Testis (tissue), 3 donors: ENCODE data around the gene FARS2. TPM values are rescaled to one million over a fixed set of nuclear protein-coding genes. Genes with fewer than 3 reads are reported as not detected.

Experiments used
- DNase-seq: peaks from one replicate; pipeline ENCODE4 v3.0.0-alpha.2; 2019
- H3K27ac ChIP-seq, 2 donors: fragments of 200-600 bp; sonication (generic); one replicate each; pipeline ENCODE4 v1.5.1; 2019
- H3K27me3 ChIP-seq: fragments of 200-600 bp; sonication (generic); one replicate; pipeline ENCODE4 v1.5.1; 2019
- H3K36me3 ChIP-seq: fragments of 200-600 bp; sonication (generic); one replicate; pipeline ENCODE4 v1.5.1; 2017; ENCODE audit warnings: low read depth; ENCODE audit errors: missing control alignments
- H3K4me1 ChIP-seq: fragments of 200-600 bp; sonication (generic); one replicate; pipeline ENCODE4 v1.5.1; 2019
- H3K4me3 ChIP-seq, 2 donors: fragments of 200-600 bp; sonication (generic); one replicate each; pipeline ENCODE4 v1.5.1; 2017 to 2019
- H3K9me3 ChIP-seq: fragments of 200-600 bp; sonication (generic); one replicate; pipeline ENCODE4 v1.5.1; 2017
- POLR2A ChIP-seq: fragments of 450-650 bp; IDR thresholded peaks from one replicate; pipeline ENCODE4 v1.6.1; 2017; ENCODE audit warnings: antibody characterized with exemption, mild to moderate bottlenecking, moderate library complexity
- WGBS, 2 donors: methylation state at CpG; one replicate each; pipeline ENCODE4 v1.1.5; 2018; 5-methylcytosine and 5-hydroxymethylcytosine counted together
- intact Hi-C: fragments of 100-400 bp; cut with DNase I; formaldehyde crosslinking; loops from one replicate; pipeline ENCODE4 v1.15.1; 2023; ENCODE audit warnings: low total_unique reads
- polyA plus RNA-seq: library from polyadenylated mRNA; stranded (reverse); fragments of 350-450 nt; fragmentation: Illumina TruSeq; extraction: RNeasy Lipid Tissue Mini Kit (QIAGEN cat#74804); gene quantifications from one replicate; pipeline ENCODE4 v1.2.3, GENCODE V29; 2014; ENCODE audit warnings: low read depth, low replicate concordance; ENCODE audit not compliant: insufficient read depth
- total RNA-seq, 2 donors: library from RNA; depleted of rRNA; stranded (reverse); fragments of >200 nt; gene quantifications; one replicate each; pipeline ENCODE4 v1.2.3, GENCODE V29; 2016
- TF ChIP-seq, protein P1 (sequence below), 3 experiments: fragments of 450-650 bp in 2 of 3; fragments of 200-600 bp in 1 of 3; sonication (generic) in 1 of 3; IDR thresholded peaks; one replicate each; pipeline ENCODE4 v1.5.1; 2016 to 2019; ENCODE audit warnings: antibody characterized with exemption in 3 of 3, mild to moderate bottlenecking in 2 of 3, moderate library complexity in 1 of 3

The FARS2 gene
- total and polyA plus RNA-seq, 3 donors from 2014 or later: 15.4 to 26.8 (median 22.1) TPM

DNA sequence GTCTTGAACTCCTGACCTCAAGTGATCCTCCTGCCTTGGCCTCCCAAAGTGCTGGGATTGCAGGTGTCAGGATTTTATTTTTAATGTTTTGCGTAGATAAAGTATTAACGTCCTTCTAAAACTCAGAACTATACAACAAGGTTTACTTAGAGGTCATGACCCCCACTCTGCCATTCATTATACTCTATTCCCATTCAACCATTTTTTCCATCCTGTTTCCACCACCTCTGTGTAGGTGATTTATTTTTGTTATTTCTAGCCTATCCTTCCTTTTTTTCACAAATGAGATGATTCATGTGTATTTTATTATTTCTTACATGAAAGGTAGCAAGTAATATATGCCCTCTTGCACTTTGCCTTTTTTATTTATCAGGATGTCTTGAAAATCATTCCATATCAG, 138.1 kb downstream of the FARS2 start:
- no peak for DNase-seq
- intact Hi-C loops: no loop called here
- H3K4me3 ChIP-seq: no peak overlapping the region
- no peaks in the 10 kb centered on the region for H3K36me3 ChIP-seq
- no peaks in the 10 kb centered on the region for H3K4me1 ChIP-seq
- no peaks in the 10 kb centered on the region for H3K27me3 ChIP-seq
- H3K27ac ChIP-seq: no peak overlapping the region
- no peak for TF ChIP-seq POLR2A
- TF ChIP-seq, protein P1, sequence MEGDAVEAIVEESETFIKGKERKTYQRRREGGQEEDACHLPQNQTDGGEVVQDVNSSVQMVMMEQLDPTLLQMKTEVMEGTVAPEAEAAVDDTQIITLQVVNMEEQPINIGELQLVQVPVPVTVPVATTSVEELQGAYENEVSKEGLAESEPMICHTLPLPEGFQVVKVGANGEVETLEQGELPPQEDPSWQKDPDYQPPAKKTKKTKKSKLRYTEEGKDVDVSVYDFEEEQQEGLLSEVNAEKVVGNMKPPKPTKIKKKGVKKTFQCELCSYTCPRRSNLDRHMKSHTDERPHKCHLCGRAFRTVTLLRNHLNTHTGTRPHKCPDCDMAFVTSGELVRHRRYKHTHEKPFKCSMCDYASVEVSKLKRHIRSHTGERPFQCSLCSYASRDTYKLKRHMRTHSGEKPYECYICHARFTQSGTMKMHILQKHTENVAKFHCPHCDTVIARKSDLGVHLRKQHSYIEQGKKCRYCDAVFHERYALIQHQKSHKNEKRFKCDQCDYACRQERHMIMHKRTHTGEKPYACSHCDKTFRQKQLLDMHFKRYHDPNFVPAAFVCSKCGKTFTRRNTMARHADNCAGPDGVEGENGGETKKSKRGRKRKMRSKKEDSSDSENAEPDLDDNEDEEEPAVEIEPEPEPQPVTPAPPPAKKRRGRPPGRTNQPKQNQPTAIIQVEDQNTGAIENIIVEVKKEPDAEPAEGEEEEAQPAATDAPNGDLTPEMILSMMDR (IDR thresholded peaks at IDR 0.05): no peak
- no peaks in the 10 kb centered on the region for H3K9me3 ChIP-seq
- WGBS, 2 donors: 87 to 94% methylated on average over 2 of the region's 2 CpGs

DNA sequence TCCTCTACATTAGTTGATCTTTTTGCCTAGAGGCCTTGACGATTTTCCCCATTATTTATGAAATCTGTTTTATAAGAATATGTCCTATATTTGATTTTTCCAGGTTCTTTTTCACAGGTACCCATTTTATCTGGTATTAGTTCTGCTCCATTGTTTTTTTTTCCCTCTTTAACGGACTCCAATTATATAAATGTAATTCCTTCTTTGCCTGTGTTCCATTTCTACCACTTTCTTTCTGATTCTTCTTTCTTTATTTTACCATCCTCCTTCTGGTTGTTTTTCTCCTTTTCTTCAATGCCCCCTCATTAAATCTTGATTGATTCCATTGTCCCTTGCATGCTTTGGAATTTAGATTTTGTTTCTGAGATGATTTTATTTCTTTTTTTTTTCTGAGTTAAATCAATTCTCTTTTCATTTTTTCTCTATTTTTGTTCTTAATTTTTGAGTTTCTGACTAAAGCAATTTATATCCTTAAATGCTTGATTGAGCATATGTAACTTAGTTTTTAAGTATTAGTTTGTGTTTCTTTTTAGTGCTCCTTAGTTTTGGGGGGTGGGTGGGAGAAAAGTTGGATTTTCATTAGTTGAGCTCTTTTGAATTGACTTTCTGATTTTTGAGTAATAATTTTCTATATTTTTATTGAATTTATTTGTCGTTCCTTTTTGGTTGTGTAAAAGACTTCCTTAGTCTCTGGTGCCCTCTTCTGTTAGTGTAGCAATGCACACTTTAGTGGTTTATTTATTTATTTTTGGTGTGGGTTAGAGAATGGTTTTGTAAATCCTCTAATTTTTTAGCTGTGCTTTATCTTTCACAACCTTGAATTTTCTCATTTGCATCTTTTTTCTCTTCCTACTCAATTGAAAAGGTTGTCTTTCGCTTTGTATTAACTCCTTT, 140.8 kb downstream of the FARS2 start:
- H3K27me3 ChIP-seq: no peaks in the 10 kb centered on the region
- 87 to 88% methylated on average over 4 of the region's 4 CpGs for WGBS, 2 donors
- H3K36me3 ChIP-seq: no peaks in the 10 kb centered on the region
- intact Hi-C loops: no loop called here
- H3K9me3 ChIP-seq: no peaks in the 10 kb centered on the region
- no peaks in the 10 kb centered on the region for H3K4me1 ChIP-seq
- H3K27ac ChIP-seq: no peak overlapping the region
- no peak for DNase-seq
- no peak overlapping the region for H3K4me3 ChIP-seq
- TF ChIP-seq, protein P1 (IDR thresholded peaks at IDR 0.05): no peak
- TF ChIP-seq POLR2A: no peak

DNA sequence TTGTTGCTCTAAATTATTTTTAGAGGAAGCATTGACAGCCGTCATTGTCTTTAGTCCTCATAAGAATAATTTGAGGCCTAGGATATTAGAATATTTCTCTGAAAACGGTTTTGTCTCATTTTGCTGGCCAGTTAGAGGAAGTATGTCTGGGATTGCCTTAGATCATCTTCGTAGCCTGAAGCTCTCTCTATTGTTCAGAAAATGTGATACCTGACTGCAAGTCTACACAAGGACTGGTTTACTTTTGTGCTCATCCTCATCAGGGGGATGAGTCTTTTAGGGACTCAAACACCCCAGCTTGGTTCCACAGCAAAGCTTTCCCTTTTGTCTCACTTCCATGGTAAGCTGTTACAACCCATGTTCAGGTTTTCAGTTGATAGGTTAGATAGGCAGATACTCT, 141.8 kb downstream of the FARS2 start:
- TF ChIP-seq, protein P1 (IDR thresholded peaks at IDR 0.05): no peak
- TF ChIP-seq POLR2A: no peak
- Histone ChIP-seq H3K36me3 (no peaks in the 10 kb centered on the region), H3K4me1 (no peaks in the 10 kb centered on the region), H3K27ac (no peak overlapping the region), H3K9me3 (no peaks in the 10 kb centered on the region), H3K27me3 (no peaks in the 10 kb centered on the region), H3K4me3 (no peak overlapping the region)
- 76 to 81% methylated on average over 3 of the region's 3 CpGs for WGBS, 2 donors
- intact Hi-C loops: no loop called here
- no peak for DNase-seq

DNA sequence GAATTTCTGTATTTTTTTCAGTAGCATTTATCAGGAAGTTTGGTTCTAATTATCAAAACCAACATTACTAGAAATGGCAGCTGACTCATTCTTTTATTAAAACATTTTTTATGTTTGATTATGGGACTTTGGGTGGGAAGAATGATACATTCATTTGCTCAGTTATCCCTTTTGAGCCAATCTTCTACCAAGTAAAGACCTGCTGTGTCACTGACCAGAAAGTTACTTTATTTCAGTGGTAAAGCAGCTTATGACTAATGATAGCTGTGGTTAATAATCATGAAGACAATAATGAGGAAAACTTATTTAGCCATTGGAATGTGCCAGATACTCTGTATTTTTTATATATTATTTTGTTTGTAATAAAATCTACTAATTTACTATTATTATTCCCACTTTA, 142.3 kb downstream of the FARS2 start:
- Histone ChIP-seq H3K27me3 (no peaks in the 10 kb centered on the region), H3K36me3 (no peaks in the 10 kb centered on the region), H3K4me3 (no peak overlapping the region), H3K9me3 (no peaks in the 10 kb centered on the region), H3K27ac (no peak overlapping the region), H3K4me1 (no peaks in the 10 kb centered on the region)
- TF ChIP-seq POLR2A: no peak
- TF ChIP-seq, protein P1 (IDR thresholded peaks at IDR 0.05): no peak
- intact Hi-C loops: no loop called here
- DNase-seq: no peak

DNA sequence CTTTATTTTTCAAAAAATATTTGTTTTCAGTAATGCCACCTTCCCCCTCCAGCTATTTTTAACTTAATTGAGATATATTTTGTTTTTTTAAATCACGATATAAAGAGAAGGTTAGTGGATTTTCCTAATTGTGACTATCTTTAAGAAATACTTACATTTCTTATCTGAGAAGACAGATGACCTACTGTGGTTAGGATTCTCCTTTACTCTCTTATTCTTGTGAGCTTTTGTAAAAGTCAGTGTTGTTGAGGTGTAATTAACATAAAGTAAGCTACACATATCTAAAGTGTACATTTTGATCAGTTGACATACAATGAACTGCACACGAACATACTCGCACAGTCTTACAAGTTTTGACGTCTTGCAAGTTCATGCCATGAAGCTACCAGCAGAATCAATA, 144.7 kb downstream of the FARS2 start:
- WGBS, 2 donors: 96% methylated on average over 4 of the region's 4 CpGs
- Histone ChIP-seq H3K4me1 (no peaks in the 10 kb centered on the region), H3K36me3 (no peaks in the 10 kb centered on the region), H3K27ac (no peak overlapping the region), H3K9me3 (no peaks in the 10 kb centered on the region), H3K27me3 (no peaks in the 10 kb centered on the region), H3K4me3 (no peak overlapping the region)
- no peak for DNase-seq
- intact Hi-C loops: no loop called here
- TF ChIP-seq, protein P1 (IDR thresholded peaks at IDR 0.05): no peak
- TF ChIP-seq POLR2A: no peak
